Body of pancreas (tissue), 4 donors: ENCODE measurements around the gene FRAS1.

Source experiments
- CTCF ChIP-seq, 7 experiments: fragments of 450-650 bp in 4 of 7; fragments of 200-600 bp in 3 of 7; sonication (generic) in 3 of 7; IDR thresholded peaks; one replicate each; pipeline ENCODE4 v1.5.1; 2016 to 2019; ENCODE audit warnings: antibody characterized with exemption in 7 of 7
- POLR2A ChIP-seq, 3 donors: fragments of 450-650 bp; IDR thresholded peaks; one replicate each; pipeline ENCODE4 v1.6.1; 2016; ENCODE audit warnings: antibody characterized with exemption in 3 of 3, mild to moderate bottlenecking in 2 of 3

DNA sequence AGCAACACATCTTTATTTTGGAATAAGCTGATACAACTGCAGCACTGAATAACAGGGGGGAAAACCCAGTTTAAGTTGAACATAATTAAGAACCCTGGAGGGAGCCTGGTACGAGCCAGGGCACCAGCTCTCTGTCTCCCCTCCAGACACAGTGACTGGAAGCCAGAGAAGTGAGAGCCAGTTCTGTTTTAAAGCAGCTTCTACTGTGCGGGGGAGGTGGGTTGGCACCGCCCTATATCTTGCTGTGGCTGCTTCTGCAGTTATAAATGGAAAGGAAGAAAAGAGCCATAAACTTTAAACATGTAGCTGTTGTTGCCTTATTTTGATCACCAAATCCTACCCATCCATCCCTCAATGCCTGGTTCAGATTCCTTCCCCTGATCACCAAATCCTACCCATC lies 286.6 kb downstream of the FRAS1 start:
- TF ChIP-seq CTCF (IDR thresholded peaks at IDR 0.05), result no peak
- no peak for TF ChIP-seq POLR2A (IDR thresholded peaks at IDR 0.05)
